ENCODE data around the gene LRIG1.

Gene LRIG1

DNA sequence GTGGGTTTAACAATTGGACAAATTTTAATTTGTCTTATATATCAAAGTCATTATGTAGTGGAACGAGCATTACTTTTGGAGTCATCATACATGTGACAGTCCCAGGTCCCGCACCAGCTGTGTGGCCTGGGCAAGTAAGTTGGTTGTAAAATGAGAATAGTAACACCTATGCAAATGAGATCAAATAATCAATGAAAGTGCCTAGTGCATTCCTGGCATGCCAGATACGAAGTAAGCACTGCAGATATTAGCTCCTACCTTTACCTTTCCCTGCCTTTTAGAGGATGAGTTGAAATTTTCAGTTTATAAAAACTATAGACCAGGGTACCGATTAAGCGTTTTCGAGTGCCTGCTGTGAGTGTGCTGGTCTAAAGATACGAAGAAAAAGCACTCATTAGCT, 134.1 kb downstream of the LRIG1 start:
- in situ Hi-C loops (cut with MboI; ENCODE audit: low pct_unique_long_range_greater_than_20kb, low sequenced_read_pairs, unreplicated experiment) = no loop called here
- no peak for TF ChIP-seq CTCF (IDR thresholded peaks at IDR 0.05; ENCODE audit: extremely low read depth, insufficient read depth, missing control alignments)
- DNase-seq (ENCODE audit: low spot score) = no peak

DNA sequence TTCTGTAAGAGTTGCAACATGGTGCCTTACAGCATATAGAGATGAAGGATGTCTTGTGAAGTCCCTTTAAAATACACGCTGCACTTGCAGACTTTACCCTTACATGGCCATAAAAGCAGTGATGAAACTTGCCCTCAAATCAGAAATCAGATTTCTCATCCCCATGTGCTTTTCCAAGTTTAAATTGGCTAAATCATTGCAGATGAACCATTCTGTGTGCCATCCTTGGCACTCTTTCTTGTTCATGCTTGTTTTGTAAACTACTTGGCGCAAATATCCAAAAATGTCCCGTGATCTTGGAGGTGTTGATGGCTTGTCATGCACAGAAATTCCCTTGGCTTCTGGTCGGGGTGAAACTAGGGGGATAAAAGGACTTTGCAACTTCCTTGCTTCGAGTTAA, 135.7 kb downstream of the LRIG1 start:
- no peak for DNase-seq (ENCODE audit: low spot score)
- in situ Hi-C loops (cut with MboI; ENCODE audit: low pct_unique_long_range_greater_than_20kb, low sequenced_read_pairs, unreplicated experiment) = no loop called here
- TF ChIP-seq CTCF (IDR thresholded peaks at IDR 0.05; ENCODE audit: extremely low read depth, insufficient read depth, missing control alignments) = no peak

DNA sequence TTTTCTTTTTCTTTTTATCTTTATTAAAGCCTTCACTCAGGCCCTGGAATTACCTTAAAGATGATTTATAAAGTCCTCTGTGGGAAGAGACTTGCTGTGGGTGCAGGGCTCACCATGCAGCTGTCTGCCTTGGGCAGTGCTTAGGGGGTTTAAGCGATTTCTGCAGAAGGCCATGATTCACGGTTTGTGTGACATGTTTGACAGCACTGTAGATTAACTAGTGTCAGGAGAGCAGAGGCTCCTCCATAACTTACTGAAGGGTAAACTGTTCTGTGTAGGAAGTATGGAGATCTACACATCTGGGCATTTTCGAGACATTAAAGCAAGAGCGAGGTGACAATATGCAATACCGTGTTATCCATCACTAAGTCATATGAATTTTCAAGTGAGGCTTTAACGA, 137.7 kb downstream of the LRIG1 start:
- no peak for DNase-seq (ENCODE audit: low spot score)
- in situ Hi-C loops (cut with MboI; ENCODE audit: low pct_unique_long_range_greater_than_20kb, low sequenced_read_pairs, unreplicated experiment) = no loop called here

GRCh38 chr3:66362541-66362941, 138.3 kb downstream of the LRIG1 start:
- no peak for DNase-seq (ENCODE audit: low spot score)
- in situ Hi-C loops (cut with MboI; ENCODE audit: low pct_unique_long_range_greater_than_20kb, low sequenced_read_pairs, unreplicated experiment) = no loop called here
- TF ChIP-seq CTCF (IDR thresholded peaks at IDR 0.05; ENCODE audit: extremely low read depth, insufficient read depth, missing control alignments) = no peak

More for the DNA sequence above, 137.7 kb downstream of the LRIG1 start:
- TF ChIP-seq CTCF (IDR thresholded peaks at IDR 0.05; ENCODE audit: extremely low read depth, insufficient read depth, missing control alignments) = no peak

DNA sequence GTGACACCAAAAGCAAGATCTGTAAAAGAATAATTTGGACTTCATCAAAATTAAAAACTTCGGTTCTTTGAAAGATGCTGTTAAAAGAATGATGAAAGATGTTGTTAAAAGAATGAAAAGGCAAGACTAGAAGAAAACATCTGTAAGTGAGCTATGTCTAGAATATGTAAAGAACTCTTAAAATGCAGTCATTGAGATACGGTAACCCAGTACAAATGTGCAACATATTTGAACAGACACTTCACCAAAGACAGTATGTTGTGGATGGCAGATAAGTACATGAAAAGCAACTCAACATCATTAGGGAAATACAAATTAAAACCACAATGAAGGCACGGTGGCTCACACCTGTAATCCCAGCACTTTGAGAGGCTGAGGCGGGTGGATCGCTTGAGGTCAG, 139.5 kb downstream of the LRIG1 start:
- TF ChIP-seq CTCF (IDR thresholded peaks at IDR 0.05; ENCODE audit: extremely low read depth, insufficient read depth, missing control alignments) = no peak
- DNase-seq (ENCODE audit: low spot score) = no peak
- in situ Hi-C loops (cut with MboI; ENCODE audit: low pct_unique_long_range_greater_than_20kb, low sequenced_read_pairs, unreplicated experiment) = no loop called here

- no peak for DNase-seq (ENCODE audit: low spot score)
- in situ Hi-C loops (cut with MboI; ENCODE audit: low pct_unique_long_range_greater_than_20kb, low sequenced_read_pairs, unreplicated experiment) = no loop called here
- no peak for TF ChIP-seq CTCF (IDR thresholded peaks at IDR 0.05; ENCODE audit: extremely low read depth, insufficient read depth, missing control alignments)
Observed at GRCh38 chr3:66355997-66356396, 144.8 kb downstream of the LRIG1 start.

DNA sequence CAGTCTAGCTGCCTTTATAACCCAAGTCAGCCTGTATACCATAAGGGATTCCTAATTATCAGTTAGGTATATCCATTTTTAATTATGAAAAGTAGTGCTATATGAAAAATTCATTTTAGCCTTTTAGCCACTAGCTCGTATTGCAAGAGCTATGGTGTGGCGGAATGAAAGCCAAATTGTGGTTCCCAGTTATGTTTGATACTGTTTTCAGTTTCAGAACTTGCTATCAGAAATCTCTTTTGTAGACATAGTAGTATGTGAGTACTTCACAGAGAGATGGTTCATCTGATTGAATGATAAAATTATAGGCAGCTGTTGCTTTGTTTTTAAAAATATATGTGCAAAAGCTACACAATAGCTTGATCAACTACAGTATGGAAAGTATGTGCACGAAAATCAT, 145.4 kb downstream of the LRIG1 start:
- DNase-seq (ENCODE audit: low spot score) = peak; percentile 29
- in situ Hi-C loops (cut with MboI; ENCODE audit: low pct_unique_long_range_greater_than_20kb, low sequenced_read_pairs, unreplicated experiment) = no loop called here
- TF ChIP-seq CTCF (IDR thresholded peaks at IDR 0.05; ENCODE audit: extremely low read depth, insufficient read depth, missing control alignments) = no peak
